Forelimb muscle (tissue), 1 donor: ENCODE results near the gene DHX36. TPM values are rescaled to one million over a fixed set of nuclear protein-coding genes. Genes with fewer than 3 reads are reported as not detected.

Experiments
- DNase-seq: peaks from one replicate; pipeline ENCODE4 v3.0.0-alpha.2; 2013; ENCODE audit warnings: low read depth
- polyA plus RNA-seq: library from polyadenylated mRNA; unstranded; fragments of 120-200 nt; gene quantifications from one replicate; pipeline ENCODE4 v1.2.1, GENCODE V29; 2013; ENCODE audit not compliant: insufficient read length

DHX36 gene
- polyA plus RNA-seq = 45.2 TPM

GRCh38 chr3:154323891-154324738 is at the start of gene DHX36:
DHX36 (minus strand) TSS chr3:154324487; CDS start chr3:154324416, 71 bp downstream.
- peak; percentile 82 for DNase-seq

GRCh38 chr3:154367221-154367620 is 42.9 kb upstream of the DHX36 start:
- DNase-seq = no peak

GRCh38 chr3:154364849-154365248 is 40.6 kb upstream of the DHX36 start:
- no peak for DNase-seq

GRCh38 chr3:154361099-154361498 is 36.8 kb upstream of the DHX36 start:
- DNase-seq = no peak

GRCh38 chr3:154356009-154356408 is 31.7 kb upstream of the DHX36 start:
- no peak for DNase-seq

- DNase-seq = no peak
Measured at GRCh38 chr3:154349223-154349622, 24.9 kb upstream of the DHX36 start.

GRCh38 chr3:154345422-154346122 is 21.3 kb upstream of the DHX36 start:
- DNase-seq = no peak

GRCh38 chr3:154338570-154338969 is 14.3 kb upstream of the DHX36 start:
- no peak for DNase-seq

GRCh38 chr3:154338008-154338407 is 13.7 kb upstream of the DHX36 start:
- DNase-seq = no peak

GRCh38 chr3:154334973-154335420 is 10.7 kb upstream of the DHX36 start:
- no peak for DNase-seq

GRCh38 chr3:154327871-154328270 is 3.6 kb upstream of the DHX36 start:
- DNase-seq = no peak

GRCh38 chr3:154324919-154325318 is 632 bp upstream of the DHX36 start:
- DNase-seq = no peak

GRCh38 chr3:154316974-154317767 is 7.1 kb downstream of the DHX36 start:
- no peak for DNase-seq

- no peak for DNase-seq
Measured at GRCh38 chr3:154314152-154314551, 10.1 kb downstream of the DHX36 start.

- DNase-seq = no peak
Measured at GRCh38 chr3:154310840-154311239, 13.4 kb downstream of the DHX36 start.

- no peak for DNase-seq
Measured at GRCh38 chr3:154307363-154307762, 16.9 kb downstream of the DHX36 start.

- DNase-seq = no peak
Measured at GRCh38 chr3:154304936-154305335, 19.4 kb downstream of the DHX36 start.

- DNase-seq = no peak
Measured at GRCh38 chr3:154304116-154304786, 20.0 kb downstream of the DHX36 start.

- DNase-seq = no peak
Measured at GRCh38 chr3:154301561-154301960, 22.7 kb downstream of the DHX36 start.

- DNase-seq = no peak
Measured at GRCh38 chr3:154294016-154294415, 30.3 kb downstream of the DHX36 start.

GRCh38 chr3:154290187-154290586 is 34.1 kb downstream of the DHX36 start:
- no peak for DNase-seq

GRCh38 chr3:154285221-154285620 is 39.1 kb downstream of the DHX36 start:
- no peak for DNase-seq
